HCT116 (cell line): ENCODE results near the gene RGSL1. TPM values are rescaled to one million over a fixed set of nuclear protein-coding genes. Genes with fewer than 3 reads are reported as not detected.

ENCODE experiments used
- ATAC-seq: fragments of 200-7000 bp; cut with Tn5 transposase; 2 replicates; pipeline ENCODE4 v1.9.1; 2020; ENCODE audit warnings: mild to moderate bottlenecking, moderate library complexity
- BruUV-seq: library from RNA; stranded (reverse); fragments of 400-500 nt; replicated peaks from 2 replicates; lab custom pipeline; 2021; lab: Mats Ljungman, UMichigan
- CTCF ChIA-PET: fragments of 300-600 bp; sonication (Branson Sonifier 250); formaldehyde crosslinking; loops from one replicate; lab custom pipeline; 2021; ENCODE audit warnings: antibody characterized with exemption; lab: Charles Lee
- POLR2A ChIA-PET: fragments of 300-600, 350-600 bp; sonication (Branson Sonifier 250); formaldehyde crosslinking; loops from one replicate; lab custom pipeline; 2021; ENCODE audit warnings: antibody characterized with exemption; lab: Charles Lee
- RAD21 ChIA-PET, 2 experiments: fragments of 300-600 bp; sonication (Branson Sonifier 250); formaldehyde crosslinking; loops; one replicate each; lab custom pipeline; 2023; ENCODE audit warnings: low total read pairs in 2 of 2; ENCODE audit not compliant: uncharacterized antibody in 2 of 2, unreplicated experiment in 2 of 2, low non-redundant PET in 1 of 2; lab: Charles Lee
- DNase-seq: peaks from one replicate; pipeline ENCODE4 v3.0.0-alpha.2; 2010; ENCODE audit warnings: low read depth, low spot score
- H2AFZ ChIP-seq: fragments of 200-600 bp; shearing (Covaris generic), sonication (generic); 2 replicates; pipeline ENCODE4 v1.6.1; 2017; ENCODE audit warnings: low read depth, mixed run types, mixed read lengths, antibody characterized with exemption, low read length; ENCODE audit not compliant: poor library complexity, severe bottlenecking
- H3K27ac ChIP-seq: 2 replicates; pipeline ENCODE4 v1.5.1; 2012; ENCODE audit warnings: low read depth, low read length
- H3K27me3 ChIP-seq: fragments of 200-600 bp; sonication (generic); 2 replicates; pipeline ENCODE4 v1.6.1; 2016; ENCODE audit warnings: mixed run types, low read length, mixed read lengths; ENCODE audit not compliant: insufficient read depth
- H3K36me3 ChIP-seq, 2 experiments: fragments of 200-500 bp in 1 of 2; fragments of 200-600 bp in 1 of 2; sonication (Bioruptor generic) in 1 of 2; sonication (generic) in 1 of 2; 2 replicates each; pipeline versions ENCODE4 v1.5.1 to v1.6.1; 2014 to 2016; ENCODE audit warnings: low read length in 2 of 2, inconsistent platforms in 1 of 2, mixed read lengths in 1 of 2, mixed run types in 1 of 2; ENCODE audit not compliant: insufficient read depth in 2 of 2, control insufficient read depth in 1 of 2
- H3K4me1 ChIP-seq, 2 experiments: fragments of 200-600 bp in 1 of 2; sonication (generic) in 1 of 2; 2 replicates each; pipeline versions ENCODE4 v1.5.1 to v1.6.1; 2012 to 2017; ENCODE audit warnings: low read length in 2 of 2, inconsistent platforms in 1 of 2, mild to moderate bottlenecking in 1 of 2, mixed read lengths in 1 of 2, mixed run types in 1 of 2, moderate library complexity in 1 of 2; ENCODE audit not compliant: insufficient read depth in 2 of 2, control insufficient read depth in 1 of 2
- H3K4me2 ChIP-seq: fragments of 200-600 bp; sonication (generic); 2 replicates; pipeline ENCODE4 v1.6.1; 2017; ENCODE audit warnings: mixed run types, low read length, mixed read lengths
- H3K4me3 ChIP-seq, 2 experiments: fragments of 200-600 bp in 1 of 2; sonication (generic) in 1 of 2; replicated peaks in 1 of 2; 2 replicates each; pipeline ENCODE4 v1.5.1; 2011 to 2016; ENCODE audit warnings: low read length in 2 of 2, control low read depth in 1 of 2, low read depth in 1 of 2, mild to moderate bottlenecking in 1 of 2, mixed read lengths in 1 of 2, mixed run types in 1 of 2
- H3K79me2 ChIP-seq: fragments of 200-600 bp; sonication (generic); 2 replicates; pipeline ENCODE4 v1.6.1; 2017; ENCODE audit warnings: mild to moderate bottlenecking, mixed run types, low read length, moderate library complexity, mixed read lengths; ENCODE audit not compliant: insufficient read depth
- H3K9ac ChIP-seq: fragments of 200-600 bp; sonication (generic); 2 replicates; pipeline ENCODE4 v1.6.1; 2016; ENCODE audit warnings: low read length, mixed read lengths
- H3K9me2 ChIP-seq: fragments of 200-600 bp; sonication (generic), shearing (Covaris generic); 2 replicates; pipeline ENCODE4 v1.6.1; 2017; ENCODE audit warnings: mixed run types, mild to moderate bottlenecking, moderate library complexity; ENCODE audit not compliant: insufficient read depth
- H3K9me3 ChIP-seq, 2 experiments: fragments of 200-500 bp in 1 of 2; fragments of 200-600 bp in 1 of 2; sonication (Bioruptor generic) in 1 of 2; sonication (generic) in 1 of 2; 2 replicates each; pipeline ENCODE4 v1.6.1; 2014 to 2017; ENCODE audit warnings: low read length in 2 of 2, mixed read lengths in 2 of 2, inconsistent platforms in 1 of 2, low read depth in 1 of 2, mild to moderate bottlenecking in 1 of 2, mixed run types in 1 of 2, moderate library complexity in 1 of 2; ENCODE audit not compliant: control insufficient read depth in 1 of 2, insufficient read depth in 1 of 2
- H4K20me1 ChIP-seq: fragments of 200-600 bp; sonication (generic), shearing (Covaris generic); 2 replicates; pipeline ENCODE4 v1.6.1; 2017; ENCODE audit warnings: mixed run types, mild to moderate bottlenecking, moderate library complexity; ENCODE audit not compliant: insufficient read depth
- ATF3 ChIP-seq: IDR thresholded peaks from 2 replicates; pipeline ENCODE4 v1.6.1; 2012
- CBX3 ChIP-seq: IDR thresholded peaks from 2 replicates; pipeline ENCODE4 v1.6.1; 2012; ENCODE audit warnings: low read depth
- EGR1 ChIP-seq: IDR thresholded peaks from 2 replicates; pipeline ENCODE4 v1.6.1; 2012; ENCODE audit warnings: low read depth
- ELF1 ChIP-seq: IDR thresholded peaks from 2 replicates; pipeline ENCODE4 v1.6.1; 2012; ENCODE audit warnings: low read depth, borderline replicate concordance
- EZH2phosphoT487 ChIP-seq: fragments of 200-600 bp; IDR thresholded peaks from 2 replicates; pipeline ENCODE4 v1.6.1; 2018; ENCODE audit warnings: antibody characterized with exemption, borderline replicate concordance
- FOSL1 ChIP-seq: IDR thresholded peaks from 2 replicates; pipeline ENCODE4 v1.6.1; 2012; ENCODE audit warnings: low read depth
- JUND ChIP-seq: IDR thresholded peaks from 2 replicates; pipeline ENCODE4 v1.6.1; 2012
- POLR2A ChIP-seq: IDR thresholded peaks from 2 replicates; pipeline ENCODE4 v1.7.0; 2011; ENCODE audit warnings: borderline replicate concordance; ENCODE audit not compliant: insufficient read depth, insufficient read length; ENCODE audit errors: extremely low read depth
- RAD21 ChIP-seq: IDR thresholded peaks from 2 replicates; pipeline ENCODE4 v1.6.1; 2012; ENCODE audit warnings: low read depth, mild to moderate bottlenecking
- SIN3A ChIP-seq: IDR thresholded peaks from 2 replicates; pipeline ENCODE4 v1.6.1; 2012; ENCODE audit warnings: low read depth
- SP1 ChIP-seq: IDR thresholded peaks from 2 replicates; pipeline ENCODE4 v1.6.1; 2012; ENCODE audit warnings: low read depth
- TCF7L2 ChIP-seq: IDR thresholded peaks from 2 replicates; pipeline ENCODE4 v1.7.0; 2011; ENCODE audit warnings: borderline replicate concordance, inconsistent platforms; ENCODE audit not compliant: insufficient read depth, insufficient read length; ENCODE audit errors: extremely low read depth
- ZBTB33 ChIP-seq: IDR thresholded peaks from 2 replicates; pipeline ENCODE4 v1.6.1; 2011; ENCODE audit warnings: mild to moderate bottlenecking, low read length, moderate library complexity; ENCODE audit not compliant: insufficient replicate concordance; ENCODE audit errors: extremely low read depth
- ZFX ChIP-seq: fragments of 450-650 bp; IDR thresholded peaks from 2 replicates; pipeline ENCODE4 v1.6.1; 2017
- ZNF274 ChIP-seq: fragments of 200-500 bp; sonication (Bioruptor generic); IDR thresholded peaks from 2 replicates; pipeline ENCODE4 v1.6.1; 2014; ENCODE audit warnings: mild to moderate bottlenecking, low read depth, low read length, inconsistent platforms
- intact Hi-C: fragments of 100-400 bp; cut with micrococcal nuclease; formaldehyde crosslinking; loops from 2 replicates; pipeline ENCODE4 v1.10.0; 2022
- total RNA-seq: library from RNA; stranded (reverse); gene quantifications from one replicate; pipeline ENCODE4 v1.2.1, GENCODE V29; 2021; ENCODE audit not compliant: unreplicated experiment
- TF ChIP-seq, protein P1 (sequence below), 3 experiments: fragments of 200-600 bp in 1 of 3; sonication (generic) in 1 of 3; IDR thresholded peaks in 2 of 3; conservative IDR thresholded peaks in 1 of 3; 2 replicates each; pipeline ENCODE4 v1.5.1; 2012 to 2017; ENCODE audit warnings: low read depth in 2 of 3, low read length in 2 of 3, antibody characterized with exemption in 1 of 3, borderline replicate concordance in 1 of 3, control low read depth in 1 of 3, mild to moderate bottlenecking in 1 of 3, mixed read lengths in 1 of 3, mixed run types in 1 of 3, moderate library complexity in 1 of 3; ENCODE audit not compliant: insufficient read depth in 1 of 3
- TF ChIP-seq, protein P2 (sequence below): IDR thresholded peaks from 2 replicates; pipeline ENCODE4 v1.6.1; 2012; ENCODE audit warnings: low read depth

The RGSL1 gene
- total RNA-seq, 1 experiment from 2014 or later: not detected

GRCh38 chr1:182413486-182413885 is 36.5 kb upstream of the RGSL1 start:
- Histone ChIP-seq H3K4me1 (no peaks in the 10 kb centered on the region), H2AFZ (no peak overlapping the region), H3K4me2 (no peak overlapping the region), H3K79me2 (no peaks in the 10 kb centered on the region), H4K20me1 (no peaks in the 10 kb centered on the region), H3K27me3 (no peaks in the 10 kb centered on the region), H3K36me3 (no peaks in the 10 kb centered on the region), H3K9me3 (no peaks in the 10 kb centered on the region), H3K9ac (no peak overlapping the region), H3K4me3 (no peak overlapping the region), H3K27ac (no peak overlapping the region), H3K9me2 (no peaks in the 10 kb centered on the region)
- no peak for DNase-seq
- ChIA-PET CTCF (no interaction called here), POLR2A (no interaction called here), RAD21 (no interaction called here)
- no TSS peak for BruUV-seq
- intact Hi-C loops: no loop called here
- no peak for ATAC-seq
- TF ChIP-seq EGR1 (no peak), RAD21 (no peak), TCF7L2 (no peak), ZNF274 (no peak), SP1 (no peak), CBX3 (no peak), ZFX (no peak), FOSL1 (no peak), ZBTB33 (no peak), JUND (no peak), ELF1 (no peak), ATF3 (no peak), POLR2A (no peak), EZH2phosphoT487 (no peak), SIN3A (no peak)
- TF ChIP-seq, protein P1, sequence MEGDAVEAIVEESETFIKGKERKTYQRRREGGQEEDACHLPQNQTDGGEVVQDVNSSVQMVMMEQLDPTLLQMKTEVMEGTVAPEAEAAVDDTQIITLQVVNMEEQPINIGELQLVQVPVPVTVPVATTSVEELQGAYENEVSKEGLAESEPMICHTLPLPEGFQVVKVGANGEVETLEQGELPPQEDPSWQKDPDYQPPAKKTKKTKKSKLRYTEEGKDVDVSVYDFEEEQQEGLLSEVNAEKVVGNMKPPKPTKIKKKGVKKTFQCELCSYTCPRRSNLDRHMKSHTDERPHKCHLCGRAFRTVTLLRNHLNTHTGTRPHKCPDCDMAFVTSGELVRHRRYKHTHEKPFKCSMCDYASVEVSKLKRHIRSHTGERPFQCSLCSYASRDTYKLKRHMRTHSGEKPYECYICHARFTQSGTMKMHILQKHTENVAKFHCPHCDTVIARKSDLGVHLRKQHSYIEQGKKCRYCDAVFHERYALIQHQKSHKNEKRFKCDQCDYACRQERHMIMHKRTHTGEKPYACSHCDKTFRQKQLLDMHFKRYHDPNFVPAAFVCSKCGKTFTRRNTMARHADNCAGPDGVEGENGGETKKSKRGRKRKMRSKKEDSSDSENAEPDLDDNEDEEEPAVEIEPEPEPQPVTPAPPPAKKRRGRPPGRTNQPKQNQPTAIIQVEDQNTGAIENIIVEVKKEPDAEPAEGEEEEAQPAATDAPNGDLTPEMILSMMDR (IDR thresholded peaks at IDR 0.05 in 2 of 3, conservative IDR thresholded peaks at IDR 0.05 in 1 of 3; ENCODE audit: borderline replicate concordance in 1 of 3, insufficient read depth in 1 of 3, low read depth in 2 of 3, low read length in 2 of 3): no peak
- TF ChIP-seq, protein P2, sequence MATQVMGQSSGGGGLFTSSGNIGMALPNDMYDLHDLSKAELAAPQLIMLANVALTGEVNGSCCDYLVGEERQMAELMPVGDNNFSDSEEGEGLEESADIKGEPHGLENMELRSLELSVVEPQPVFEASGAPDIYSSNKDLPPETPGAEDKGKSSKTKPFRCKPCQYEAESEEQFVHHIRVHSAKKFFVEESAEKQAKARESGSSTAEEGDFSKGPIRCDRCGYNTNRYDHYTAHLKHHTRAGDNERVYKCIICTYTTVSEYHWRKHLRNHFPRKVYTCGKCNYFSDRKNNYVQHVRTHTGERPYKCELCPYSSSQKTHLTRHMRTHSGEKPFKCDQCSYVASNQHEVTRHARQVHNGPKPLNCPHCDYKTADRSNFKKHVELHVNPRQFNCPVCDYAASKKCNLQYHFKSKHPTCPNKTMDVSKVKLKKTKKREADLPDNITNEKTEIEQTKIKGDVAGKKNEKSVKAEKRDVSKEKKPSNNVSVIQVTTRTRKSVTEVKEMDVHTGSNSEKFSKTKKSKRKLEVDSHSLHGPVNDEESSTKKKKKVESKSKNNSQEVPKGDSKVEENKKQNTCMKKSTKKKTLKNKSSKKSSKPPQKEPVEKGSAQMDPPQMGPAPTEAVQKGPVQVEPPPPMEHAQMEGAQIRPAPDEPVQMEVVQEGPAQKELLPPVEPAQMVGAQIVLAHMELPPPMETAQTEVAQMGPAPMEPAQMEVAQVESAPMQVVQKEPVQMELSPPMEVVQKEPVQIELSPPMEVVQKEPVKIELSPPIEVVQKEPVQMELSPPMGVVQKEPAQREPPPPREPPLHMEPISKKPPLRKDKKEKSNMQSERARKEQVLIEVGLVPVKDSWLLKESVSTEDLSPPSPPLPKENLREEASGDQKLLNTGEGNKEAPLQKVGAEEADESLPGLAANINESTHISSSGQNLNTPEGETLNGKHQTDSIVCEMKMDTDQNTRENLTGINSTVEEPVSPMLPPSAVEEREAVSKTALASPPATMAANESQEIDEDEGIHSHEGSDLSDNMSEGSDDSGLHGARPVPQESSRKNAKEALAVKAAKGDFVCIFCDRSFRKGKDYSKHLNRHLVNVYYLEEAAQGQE: no peak
